Endothelial cell of umbilical vein (primary cell): ENCODE measurements around the gene KLF13. TPM values are rescaled to one million over a fixed set of nuclear protein-coding genes. Genes with fewer than 3 reads are reported as not detected.

ENCODE experiments used
- BruUV-seq: library from RNA; stranded (reverse); fragments of 400-500 nt; replicated peaks from 2 replicates; lab custom pipeline; 2021; lab: Mats Ljungman, UMichigan
- CTCF ChIA-PET: fragments of 300-600, 350-600 bp; sonication (Branson Sonifier 250); formaldehyde crosslinking; loops from one replicate; lab custom pipeline; 2021; ENCODE audit warnings: antibody characterized with exemption, inconsistent platforms; lab: Charles Lee
- POLR2A ChIA-PET: fragments of 300-600, 350-600 bp; sonication (Branson Sonifier 250); formaldehyde crosslinking; loops from one replicate; lab custom pipeline; 2021; ENCODE audit warnings: antibody characterized with exemption, inconsistent platforms; lab: Charles Lee
- DNase-seq: peaks from one replicate; pipeline ENCODE4 v3.0.0-alpha.2; 2011; ENCODE audit warnings: low read depth, low spot score
- FAIRE-seq: peaks from 2 replicates; lab custom pipeline; 2011; peaks lifted over from hg19 to GRCh38; lab: Jason Lieb, UNC
- H2AFZ ChIP-seq: 2 replicates; pipeline ENCODE4 v1.6.0; 2012; ENCODE audit warnings: low read depth, low read length, control low read depth, inconsistent platforms
- H3K27ac ChIP-seq: 2 replicates; pipeline ENCODE4 v1.5.1; 2011; ENCODE audit warnings: low read depth, mild to moderate bottlenecking, control low read depth, low read length, moderate library complexity; ENCODE audit not compliant: insufficient read depth
- H3K27me3 ChIP-seq, 2 experiments: 2 replicates each; pipeline versions ENCODE4 v1.6.0 to v1.6.1; 2011; ENCODE audit warnings: low read length in 2 of 2, mixed read lengths in 1 of 2; ENCODE audit not compliant: control insufficient read depth in 2 of 2, insufficient read depth in 2 of 2
- H3K36me3 ChIP-seq, 2 experiments: 2 replicates in 1 of 2; 3 replicates in 1 of 2; pipeline ENCODE4 v1.5.1; 2011; ENCODE audit warnings: low read length in 2 of 2, mild to moderate bottlenecking in 1 of 2, moderate library complexity in 1 of 2; ENCODE audit not compliant: control insufficient read depth in 2 of 2, insufficient read depth in 2 of 2; ENCODE audit errors: extremely low read depth in 1 of 2
- H3K4me1 ChIP-seq: 3 replicates; pipeline ENCODE4 v1.5.1; 2011; ENCODE audit warnings: mild to moderate bottlenecking, low read length; ENCODE audit not compliant: control insufficient read depth, insufficient read depth; ENCODE audit errors: extremely low read depth
- H3K4me2 ChIP-seq: 2 replicates; pipeline ENCODE4 v1.6.1; 2011; ENCODE audit warnings: low read length, control low read depth, mixed read lengths; ENCODE audit not compliant: insufficient read depth
- H3K4me3 ChIP-seq, 3 experiments: fragments of 200-600 bp in 1 of 3; sonication (generic), shearing (Covaris generic) in 1 of 3; replicated peaks in 1 of 3; 2 replicates each; pipeline ENCODE4 v1.5.1; 2011 to 2016; ENCODE audit warnings: control low read depth in 3 of 3, low read length in 3 of 3, mild to moderate bottlenecking in 2 of 3, inconsistent platforms in 1 of 3, low read depth in 1 of 3, moderate library complexity in 1 of 3; ENCODE audit not compliant: insufficient read depth in 1 of 3
- H3K79me2 ChIP-seq: 2 replicates; pipeline ENCODE4 v1.6.0; 2012; ENCODE audit warnings: low read length, inconsistent platforms; ENCODE audit not compliant: control insufficient read depth, insufficient read depth
- H3K9ac ChIP-seq: replicated peaks from 2 replicates; pipeline ENCODE3; 2011; ENCODE audit warnings: low read length, control low read depth; ENCODE audit not compliant: insufficient read depth; ENCODE audit errors: extremely low read depth
- H3K9me1 ChIP-seq: replicated peaks from 3 replicates; pipeline ENCODE4 v1.6.0; 2011; ENCODE audit warnings: mild to moderate bottlenecking, low read length; ENCODE audit not compliant: control insufficient read depth, insufficient read depth; ENCODE audit errors: extremely low read depth
- H3K9me3 ChIP-seq: replicated peaks from 2 replicates; pipeline ENCODE4 v1.5.1; 2012; ENCODE audit warnings: low read length, inconsistent platforms; ENCODE audit not compliant: control insufficient read depth, insufficient read depth
- H4K20me1 ChIP-seq: replicated peaks from 2 replicates; pipeline ENCODE3; 2011; ENCODE audit warnings: mild to moderate bottlenecking, low read length; ENCODE audit not compliant: control insufficient read depth, insufficient read depth; ENCODE audit errors: extremely low read depth
- EZH2 ChIP-seq: IDR thresholded peaks from 2 replicates; pipeline ENCODE4 v1.6.1; 2012; ENCODE audit warnings: borderline replicate concordance, low read depth, mild to moderate bottlenecking, moderate library complexity, low read length, inconsistent platforms; ENCODE audit not compliant: severe bottlenecking
- GATA2 ChIP-seq: IDR thresholded peaks from 2 replicates; pipeline ENCODE4 v1.7.0; 2011; ENCODE audit warnings: low read depth, mild to moderate bottlenecking, moderate library complexity, mixed read lengths, low read length; ENCODE audit not compliant: insufficient read length, insufficient read depth
- POLR2A ChIP-seq: IDR thresholded peaks from 2 replicates; pipeline ENCODE4 v1.6.1; 2012; ENCODE audit warnings: low read depth, mild to moderate bottlenecking, control low read depth, low read length
- dilution Hi-C: fragments of 300-500 bp; cut with MboI; formaldehyde crosslinking; loops from one replicate; pipeline ENCODE4 v1.15.0; 2019; ENCODE audit warnings: low sequenced_read_pairs; ENCODE audit not compliant: extremely low pct_ligation_motif_present
- intact Hi-C: fragments of 100-400 bp; cut with micrococcal nuclease; formaldehyde crosslinking; loops from one replicate; pipeline ENCODE4 v1.10.0; 2022
- polyA plus RNA-seq, 4 experiments: library from polyadenylated mRNA; depleted of rRNA in 3 of 4; stranded (reverse) in 3 of 4; unstranded in 1 of 4; fragments of >200 nt; gene quantifications; 2 replicates each; pipeline versions ENCODE4 v1.2.1 to v1.2.3, GENCODE V29; 2011 to 2012; ENCODE audit warnings: missing spikeins in 1 of 4
- total RNA-seq: library from RNA; stranded (reverse); gene quantifications from 2 replicates; pipeline ENCODE4 v1.2.3, GENCODE V29; 2021
- TF ChIP-seq, protein P1 (sequence below), 2 donors: IDR thresholded peaks; 1 replicate in 1 of 2; 2 replicates in 1 of 2; pipeline ENCODE4 v1.5.1; 2011; ENCODE audit warnings: low read length in 2 of 2, mild to moderate bottlenecking in 2 of 2, moderate library complexity in 2 of 2, control low read depth in 1 of 2, inconsistent platforms in 1 of 2, low read depth in 1 of 2; ENCODE audit not compliant: insufficient read depth in 1 of 2; ENCODE audit errors: extremely low read depth in 1 of 2

Gene KLF13
- total and polyA plus RNA-seq, 2 donors (not counting 3 experiments of a cell fraction or from before 2014, with no cell fraction given): 10.1 to 31.9 TPM

DNA sequence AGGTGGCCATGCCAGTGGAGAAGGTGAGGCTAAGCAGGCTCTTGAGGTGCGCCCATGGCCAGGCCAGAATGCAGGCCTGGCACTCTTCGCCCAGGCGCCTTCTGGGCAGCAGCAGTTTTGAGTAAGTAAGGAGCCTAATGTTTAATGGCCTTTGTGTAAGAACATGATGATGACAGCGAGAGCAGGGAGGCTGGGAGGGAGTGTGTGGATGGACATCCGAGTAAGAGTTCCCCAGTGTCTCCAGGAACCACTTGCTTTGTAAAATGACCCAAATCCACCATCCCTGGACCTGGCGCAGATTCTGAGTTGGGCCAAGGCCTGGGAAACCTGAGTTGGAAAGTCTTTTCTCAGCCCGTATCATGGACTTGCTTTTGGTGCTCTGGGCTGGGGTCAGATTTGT, 24.1 kb downstream of the KLF13 start:
- DNase-seq (no peak), FAIRE-seq (no peak)
- no peak overlapping the region for H3K4me2 ChIP-seq
- H3K9ac ChIP-seq: no peak overlapping the region
- no peak overlapping the region for H3K27ac ChIP-seq
- no TSS peak for BruUV-seq
- TF ChIP-seq GATA2 (no peak), EZH2 (no peak)
- dilution Hi-C loops: no loop called here
- no peak overlapping the region for H2AFZ ChIP-seq
- H3K27me3 ChIP-seq: no peaks in the 10 kb centered on the region
- H4K20me1 ChIP-seq: no peaks in the 10 kb centered on the region
- intact Hi-C loops: no loop called here
- ChIA-PET CTCF (no interaction called here), POLR2A (no interaction called here)
- H3K4me3 ChIP-seq: no peak overlapping the region
- no peaks in the 10 kb centered on the region for H3K9me3 ChIP-seq
- H3K79me2 ChIP-seq: peaks cover 6% of the 10 kb centered on the region
- no peaks in the 10 kb centered on the region for H3K36me3 ChIP-seq
- H3K4me1 ChIP-seq: peaks cover 13% of the 10 kb centered on the region
- H3K9me1 ChIP-seq: no peaks in the 10 kb centered on the region

DNA sequence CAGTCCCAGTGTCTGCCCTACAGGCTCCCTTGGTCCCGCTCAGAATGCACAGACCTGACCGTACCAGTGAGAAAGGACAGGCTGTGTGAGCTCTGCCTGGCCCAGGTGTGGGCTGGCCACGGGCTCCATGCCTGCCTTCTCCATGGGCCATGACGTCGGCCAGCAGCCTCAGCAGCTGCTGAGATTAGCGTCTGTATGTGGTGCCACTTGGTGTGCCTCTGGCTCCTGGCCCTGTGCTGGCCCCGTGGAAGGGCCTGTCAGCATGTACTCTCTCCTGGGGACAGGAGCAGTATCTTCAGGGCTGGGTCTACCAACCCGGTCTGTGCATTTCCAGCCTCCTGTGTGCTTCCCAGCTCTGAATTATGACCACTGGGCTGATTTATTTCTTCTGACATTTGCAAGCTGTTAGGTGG, 25.7 kb downstream of the KLF13 start:
- dilution Hi-C loops: no loop called here
- H3K27me3 ChIP-seq: no peaks in the 10 kb centered on the region
- H3K4me1 ChIP-seq: peaks cover 13% of the 10 kb centered on the region
- FAIRE-seq: no peak
- intact Hi-C loops: no loop called here
- no peaks in the 10 kb centered on the region for H4K20me1 ChIP-seq
- H2AFZ ChIP-seq: no peak overlapping the region
- H3K9me3 ChIP-seq: no peaks in the 10 kb centered on the region
- H3K27ac ChIP-seq: no peak overlapping the region
- H3K79me2 ChIP-seq: peaks cover 6% of the 10 kb centered on the region
- H3K9me1 ChIP-seq: no peaks in the 10 kb centered on the region
- ChIA-PET POLR2A (no interaction called here), CTCF (interaction anchor here (0.6 to 1.9 kb wide), 2 partner anchors 14 to 131 kb away, joined by 3 to 9 read pairs; no protein-coding TSS in a partner anchor)
- no peak for DNase-seq
- H3K4me3 ChIP-seq: no peak overlapping the region
- H3K9ac ChIP-seq: no peak overlapping the region
- no TSS peak for BruUV-seq
- TF ChIP-seq, protein P1, sequence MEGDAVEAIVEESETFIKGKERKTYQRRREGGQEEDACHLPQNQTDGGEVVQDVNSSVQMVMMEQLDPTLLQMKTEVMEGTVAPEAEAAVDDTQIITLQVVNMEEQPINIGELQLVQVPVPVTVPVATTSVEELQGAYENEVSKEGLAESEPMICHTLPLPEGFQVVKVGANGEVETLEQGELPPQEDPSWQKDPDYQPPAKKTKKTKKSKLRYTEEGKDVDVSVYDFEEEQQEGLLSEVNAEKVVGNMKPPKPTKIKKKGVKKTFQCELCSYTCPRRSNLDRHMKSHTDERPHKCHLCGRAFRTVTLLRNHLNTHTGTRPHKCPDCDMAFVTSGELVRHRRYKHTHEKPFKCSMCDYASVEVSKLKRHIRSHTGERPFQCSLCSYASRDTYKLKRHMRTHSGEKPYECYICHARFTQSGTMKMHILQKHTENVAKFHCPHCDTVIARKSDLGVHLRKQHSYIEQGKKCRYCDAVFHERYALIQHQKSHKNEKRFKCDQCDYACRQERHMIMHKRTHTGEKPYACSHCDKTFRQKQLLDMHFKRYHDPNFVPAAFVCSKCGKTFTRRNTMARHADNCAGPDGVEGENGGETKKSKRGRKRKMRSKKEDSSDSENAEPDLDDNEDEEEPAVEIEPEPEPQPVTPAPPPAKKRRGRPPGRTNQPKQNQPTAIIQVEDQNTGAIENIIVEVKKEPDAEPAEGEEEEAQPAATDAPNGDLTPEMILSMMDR (IDR thresholded peaks at IDR 0.05; ENCODE audit: extremely low read depth in 1 of 2, insufficient read depth in 1 of 2, low read depth in 1 of 2, low read length in 2 of 2): no peak
- TF ChIP-seq POLR2A: no peak
- no peak for TF ChIP-seq EZH2
- H3K4me2 ChIP-seq: no peak overlapping the region
- H3K36me3 ChIP-seq: no peaks in the 10 kb centered on the region
